ENCODE results near the gene PLXDC2. TPM values are rescaled to one million over a fixed set of nuclear protein-coding genes. Genes with fewer than 3 reads are reported as not detected.

Gene PLXDC2
- total RNA-seq, 1 experiment from 2014 or later, result 38.7 TPM

DNA sequence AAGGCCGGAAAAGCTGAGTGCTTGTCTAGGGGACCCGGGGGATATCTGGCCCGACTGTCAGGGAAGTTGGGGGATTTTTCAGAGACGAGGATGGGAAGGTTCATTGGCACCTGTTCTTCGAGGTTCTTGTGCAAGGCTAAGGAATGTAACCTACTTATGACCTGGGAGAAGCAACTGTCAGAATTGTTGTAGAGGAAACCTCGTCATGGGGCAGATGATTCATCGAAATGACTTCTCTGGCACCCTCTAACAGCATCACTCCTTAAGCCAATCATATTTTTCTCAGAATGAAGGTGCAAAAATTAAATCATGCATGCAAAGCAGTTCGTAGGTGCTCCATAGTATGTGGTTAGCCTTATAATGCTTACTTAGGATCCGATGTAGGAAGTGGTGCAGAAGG lies 58.6 kb downstream of the PLXDC2 start:
- H3K27ac Mint-ChIP-seq, result 0 out of 7 replicates have a peak overlapping the region, but pooled peaks of 1 of the 3 experiments have one; percentile 36
- no peaks in the 10 kb centered on the region for H3K9me3 Mint-ChIP-seq
- Histone ChIP-seq H3K9me3 (ENCODE audit: control insufficient read depth, low read depth, low read length) (no peaks in the 10 kb centered on the region), H3K27me3 (ENCODE audit: insufficient read depth, low read length) (no peaks in the 10 kb centered on the region), H3K4ac (ENCODE audit: low read depth, low read length) (no peak overlapping the region), H3T11ph (ENCODE audit: low read length) (no peak overlapping the region), H3K79me1 (ENCODE audit: insufficient read depth, low read depth, low read length, poor library complexity, severe bottlenecking) (no peaks in the 10 kb centered on the region), H3K23ac (ENCODE audit: insufficient read length, low read depth, low read length) (no peak overlapping the region), H3K14ac (ENCODE audit: insufficient read depth, low read length) (no peak overlapping the region), H3K56ac (ENCODE audit: insufficient read length, low read depth, low read length) (no peak overlapping the region), H2BK120ac (ENCODE audit: low read depth, low read length, poor library complexity, severe bottlenecking) (no peak overlapping the region), H2BK20ac (ENCODE audit: low read depth, low read length, poor library complexity, severe bottlenecking) (no peak overlapping the region), H4K8ac (replicated peaks; ENCODE audit: insufficient read length, low read depth, low read length) (no peak overlapping the region), H3K9ac (ENCODE audit: extremely low read depth, insufficient read length, low read length) (no peak overlapping the region), H3K23me2 (ENCODE audit: insufficient read length, low read depth, low read length, poor library complexity, severe bottlenecking) (no peaks in the 10 kb centered on the region), H2BK12ac (ENCODE audit: insufficient read length, low read depth, low read length) (no peak overlapping the region), H3K18ac (ENCODE audit: insufficient read length, low read depth, low read length) (no peak overlapping the region), H3K27ac (ENCODE audit: insufficient read length, low read depth, low read length) (no peak overlapping the region), H3K79me2 (ENCODE audit: insufficient read depth, low read length) (peaks cover 3% of the 10 kb centered on the region; the same call in 1 of the 2 replicates), H4K20me1 (ENCODE audit: control insufficient read depth, insufficient read depth, insufficient read length) (no peaks in the 10 kb centered on the region), H2AK5ac (ENCODE audit: insufficient read length, low read length) (no peak overlapping the region), H4K5ac (ENCODE audit: insufficient read length, low read depth, low read length) (no peak overlapping the region), H2AFZ (ENCODE audit: low read length) (no peak overlapping the region), H4K91ac (ENCODE audit: insufficient read length, low read depth, low read length) (no peak overlapping the region), H3K4me2 (ENCODE audit: insufficient read depth, insufficient read length, low read length) (no peak overlapping the region), H2BK15ac (ENCODE audit: low read depth, low read length) (no peak overlapping the region), H3K4me1 (ENCODE audit: insufficient read depth, low read length) (peaks cover 3% of the 10 kb centered on the region; the same call in 1 of the 2 replicates), H2BK5ac (ENCODE audit: insufficient read length, low read length) (no peak overlapping the region)
- no peak overlapping the region; a peak in 1 of 5 replicates for H3K4me3 Mint-ChIP-seq
- TF ChIP-seq, protein P1, sequence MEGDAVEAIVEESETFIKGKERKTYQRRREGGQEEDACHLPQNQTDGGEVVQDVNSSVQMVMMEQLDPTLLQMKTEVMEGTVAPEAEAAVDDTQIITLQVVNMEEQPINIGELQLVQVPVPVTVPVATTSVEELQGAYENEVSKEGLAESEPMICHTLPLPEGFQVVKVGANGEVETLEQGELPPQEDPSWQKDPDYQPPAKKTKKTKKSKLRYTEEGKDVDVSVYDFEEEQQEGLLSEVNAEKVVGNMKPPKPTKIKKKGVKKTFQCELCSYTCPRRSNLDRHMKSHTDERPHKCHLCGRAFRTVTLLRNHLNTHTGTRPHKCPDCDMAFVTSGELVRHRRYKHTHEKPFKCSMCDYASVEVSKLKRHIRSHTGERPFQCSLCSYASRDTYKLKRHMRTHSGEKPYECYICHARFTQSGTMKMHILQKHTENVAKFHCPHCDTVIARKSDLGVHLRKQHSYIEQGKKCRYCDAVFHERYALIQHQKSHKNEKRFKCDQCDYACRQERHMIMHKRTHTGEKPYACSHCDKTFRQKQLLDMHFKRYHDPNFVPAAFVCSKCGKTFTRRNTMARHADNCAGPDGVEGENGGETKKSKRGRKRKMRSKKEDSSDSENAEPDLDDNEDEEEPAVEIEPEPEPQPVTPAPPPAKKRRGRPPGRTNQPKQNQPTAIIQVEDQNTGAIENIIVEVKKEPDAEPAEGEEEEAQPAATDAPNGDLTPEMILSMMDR (conservative IDR thresholded peaks at IDR 0.05), result no peak
- H3K36me3 Mint-ChIP-seq (ENCODE audit: insufficient read depth in 1 of 3, low read depth in 3 of 3), result peaks cover 0 to 4% (median 2%) of the 10 kb centered on the region in 3 experiments; a peak in 4 of 7 replicates
- H3K27me3 Mint-ChIP-seq (ENCODE audit: low read depth), result no peaks in the 10 kb centered on the region
- peaks cover 11 to 18% of the 10 kb centered on the region in 2 experiments for H3K4me1 Mint-ChIP-seq
- no peak for DNase-seq
- no CpG with 5 or more reads among the region's 9 CpGs for WGBS (ENCODE audit: extremely low coverage, insufficient read length, low lambda C conversion rate)

Measured in H9 (cell line).